ENCODE measurements around the gene PDXP. TPM values are rescaled to one million over a fixed set of nuclear protein-coding genes. Genes with fewer than 3 reads are reported as not detected.

PDXP gene
- total and polyA plus RNA-seq, 9 of the 15 experiments (the other 6 are each of a cell fraction or from before 2014, with no cell fraction given) = 7.9 to 54.2 (median 38.8) TPM

DNA sequence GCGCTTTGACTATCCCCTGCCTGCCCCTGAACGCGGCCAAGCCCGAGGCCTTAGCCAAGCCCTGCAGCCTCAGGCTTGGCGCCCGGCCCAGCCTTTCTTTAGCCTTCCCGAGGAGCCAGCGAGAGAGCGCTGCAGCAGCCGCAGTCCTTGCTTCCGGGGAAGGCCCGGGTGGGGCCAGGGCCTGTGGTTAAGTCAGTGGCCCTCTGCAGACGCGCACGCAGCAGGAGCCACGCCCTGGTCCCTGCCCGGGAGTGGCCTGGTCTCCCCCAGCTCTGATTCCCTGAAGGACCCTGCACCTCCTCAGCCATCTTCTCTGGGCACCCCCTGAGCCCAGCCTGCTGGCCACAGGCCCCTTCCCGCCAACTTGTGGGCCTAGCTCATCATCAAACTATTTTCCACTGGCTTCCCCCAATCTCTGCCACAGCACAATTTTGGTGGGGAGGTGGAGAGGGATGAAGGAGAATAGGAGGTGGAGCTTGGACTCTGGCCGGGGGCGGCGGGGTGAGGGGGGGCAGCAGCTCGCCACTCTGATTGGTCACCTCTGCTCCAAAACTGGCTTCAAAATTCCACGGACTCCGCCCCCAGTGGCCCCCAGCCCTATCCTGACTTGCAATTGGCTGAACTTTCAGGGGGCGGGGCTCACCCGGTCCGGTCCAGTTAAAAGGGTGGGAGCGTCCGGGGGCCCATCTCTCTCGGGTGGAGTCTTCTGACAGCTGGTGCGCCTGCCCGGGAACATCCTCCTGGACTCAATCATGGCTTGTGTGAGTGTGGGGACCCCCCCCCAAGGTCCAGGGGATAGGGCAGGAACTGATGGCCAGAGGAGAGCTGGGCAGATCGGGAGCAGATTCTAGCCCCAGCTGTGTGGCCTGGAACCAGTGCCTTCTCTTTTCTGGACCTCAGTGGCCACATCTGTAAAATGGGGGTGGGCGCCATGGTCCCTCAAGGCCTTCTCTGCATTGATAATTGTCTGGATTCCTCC, 16.7 kb downstream of the PDXP start, which contains the start of gene LGALS1 (continued):
- TF ChIP-seq MGA (IDR thresholded peaks at IDR 0.05) (no peak), CTBP1 (IDR thresholded peaks at IDR 0.05; ENCODE audit: borderline replicate concordance) (peak; percentile 88), NR2C2 (CRISPR knock-in tag; IDR thresholded peaks at IDR 0.05) (no peak), NR2C2 (tag; IDR thresholded peaks at IDR 0.05) (peak; percentile 68), TCFL5 (CRISPR knock-in tag; conservative IDR thresholded peaks at IDR 0.05) (no peak), E2F6 (IDR thresholded peaks at IDR 0.05; ENCODE audit: borderline replicate concordance in 1 of 2, extremely low read depth in 1 of 2, insufficient read depth in 1 of 2, insufficient read length in 1 of 2, low read depth in 1 of 2, low read length in 1 of 2, poor library complexity in 1 of 2, severe bottlenecking in 1 of 2) (peak; percentile 12 to 36), GABPB1 (CRISPR knock-in tag; IDR thresholded peaks at IDR 0.05) (peak; percentile 58)
